ENCODE measurements around the gene TMEM17. TPM values are rescaled to one million over a fixed set of nuclear protein-coding genes. Genes with fewer than 3 reads are reported as not detected.

The TMEM17 gene, protein sequence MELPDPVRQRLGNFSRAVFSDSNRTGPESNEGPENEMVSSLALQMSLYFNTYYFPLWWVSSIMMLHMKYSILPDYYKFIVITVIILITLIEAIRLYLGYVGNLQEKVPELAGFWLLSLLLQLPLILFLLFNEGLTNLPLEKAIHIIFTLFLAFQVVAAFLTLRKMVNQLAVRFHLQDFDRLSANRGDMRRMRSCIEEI
- total RNA-seq (2016; rRNA removed; fragmentation: Illumina TruSeq; extraction: Trizol) (0.22 and 0.28 TPM in 2 replicates), polyA plus RNA-seq (2011; rRNA removed) (0.30 and 0.50 TPM in 2 replicates), polyA minus RNA-seq (2011; rRNA and poly(A)+ RNA removed; ENCODE audit: low replicate concordance) (0.21 and 0.32 TPM in 2 replicates), Bru-seq, nascent RNA (percentile 33 among the genes with signal in this experiment), BruChase-seq, experiment 1, labeled RNA remaining after a 6-hour chase (percentile 33 among the genes with signal in this experiment), BruChase-seq, experiment 2, labeled RNA remaining after a 2-hour chase (percentile 26 among the genes with signal in this experiment)
- 0.18 TPM in 1 of 2 replicates, not detected in the other for total RNA-seq (2016; cell fraction: cytosol; rRNA removed; fragmentation: Illumina TruSeq; extraction: Trizol; ENCODE audit: low read depth)
- 0.07 and 0.30 TPM in 2 replicates for total RNA-seq (2016; cell fraction: insoluble cytoplasmic fraction; rRNA removed; fragmentation: Illumina TruSeq; extraction: Trizol)
- 0.24 and 0.25 TPM in 2 replicates for total RNA-seq (2016; cell fraction: membrane; rRNA removed; fragmentation: Illumina TruSeq; extraction: Trizol)
- total RNA-seq (2016; cell fraction: nucleus; rRNA removed; fragmentation: Illumina TruSeq; extraction: Trizol) = 0.40 TPM in 1 of 2 replicates, not detected in the other
- 0.20 and 0.33 TPM in 2 replicates for polyA plus RNA-seq (2011; cell fraction: cytosol; rRNA removed)
- 0.11 and 0.16 TPM in 2 replicates for polyA plus RNA-seq (2011; cell fraction: nucleus; rRNA removed)
- polyA plus RNA-seq (2012) = 0.16 and 0.24 TPM in 2 replicates
- 0.19 and 0.25 TPM in 2 replicates for polyA plus RNA-seq (2016; cell fraction: cytosol; fragmentation: Illumina TruSeq; extraction: Trizol; ENCODE audit: low read depth)
- polyA plus RNA-seq (2016; cell fraction: insoluble cytoplasmic fraction; fragmentation: Illumina TruSeq; extraction: Trizol; ENCODE audit: low read depth) = 0.12 and 0.22 TPM in 2 replicates
- polyA plus RNA-seq (2016; cell fraction: membrane; fragmentation: Illumina TruSeq; extraction: Trizol; ENCODE audit: low read depth) = 0.35 and 0.46 TPM in 2 replicates
- polyA plus RNA-seq (2016; cell fraction: nucleus; fragmentation: Illumina TruSeq; extraction: Trizol; ENCODE audit: insufficient read depth, low read depth) = 0.25 and 0.76 TPM in 2 replicates
- polyA minus RNA-seq (2011; cell fraction: cytosol; rRNA and poly(A)+ RNA removed) = 0.35 TPM in 1 of 2 replicates, not detected in the other
- polyA minus RNA-seq (2011; cell fraction: nucleus; rRNA and poly(A)+ RNA removed) = 0.25 and 0.52 TPM in 2 replicates
- long read RNA-seq, experiment 1, partial matches to known transcripts = 0 of 1 reads
- long read RNA-seq, experiment 1, other reads (novel, unspliced or antisense) = 0 of 1 reads
- long read RNA-seq, experiment 2, partial matches to known transcripts = 1 of 1 reads
- long read RNA-seq, experiment 2, other reads (novel, unspliced or antisense) = 0 of 1 reads

DNA sequence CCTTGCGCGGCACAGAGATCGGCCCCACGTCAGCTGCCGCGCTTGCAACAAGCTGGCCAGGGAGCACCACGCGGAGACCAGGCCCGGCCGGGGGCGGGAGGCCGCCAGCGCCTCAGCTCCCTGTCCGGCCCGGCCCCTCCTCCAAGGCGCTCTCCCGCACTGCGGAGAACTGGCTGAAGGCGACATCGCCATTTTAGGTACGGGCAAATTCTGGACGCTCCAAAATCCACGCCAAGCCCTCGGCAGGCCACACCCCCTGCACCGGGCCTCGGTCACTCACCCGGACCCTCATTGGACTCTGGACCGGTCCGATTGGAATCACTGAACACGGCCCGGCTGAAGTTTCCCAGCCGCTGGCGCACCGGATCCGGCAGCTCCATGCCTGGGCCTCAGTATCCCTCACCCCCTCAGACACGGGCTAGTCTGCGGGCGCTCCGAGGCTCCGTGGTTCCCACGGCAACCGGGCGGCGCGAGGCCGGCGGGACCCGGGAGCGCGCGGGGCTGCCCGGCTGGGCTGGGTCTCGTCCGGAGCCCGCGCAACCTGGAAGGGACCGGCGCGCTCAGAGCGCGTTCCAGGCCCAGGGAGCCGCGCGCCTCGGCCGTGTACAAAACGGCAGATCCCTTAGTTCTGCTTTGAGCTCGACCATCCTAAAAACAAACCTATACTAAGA lies at the start of gene TMEM17:
Gene TMEM17 (minus strand): TSS at position 446 of the 671 bp plus-strand sequence. CDS start 66 bp downstream, at position 380.
- 90% methylated on average over 64 of the region's 68 CpGs for WGBS (ENCODE audit: low lambda C conversion rate)
- Histone ChIP-seq H2AFZ (ENCODE audit: low read length) (no peak within 1 kb of the TSS), H3K9ac (ENCODE audit: insufficient read depth, low read depth, low read length) (peak within 1 kb of the TSS; percentile 53), H3K4me1 (ENCODE audit: insufficient read depth, low read length) (peaks cover 26% of the 10 kb centered on the region), H3K9me3 (ENCODE audit: low read length) (no peaks in the 10 kb centered on the region), H3K79me2 (ENCODE audit: insufficient read depth, low read length) (no peaks in the 10 kb centered on the region), H3K27me3 (ENCODE audit: control insufficient read depth in 1 of 2, insufficient read depth in 2 of 2, low read length in 2 of 2) (no peaks in the 10 kb centered on the region), H3K27ac (ENCODE audit: extremely low read length, insufficient read depth, low read length) (peak within 1 kb of the TSS; percentile 16), H4K20me1 (ENCODE audit: insufficient read depth, low read length) (no peaks in the 10 kb centered on the region), H3K4me2 (ENCODE audit: low read depth, low read length) (peak within 1 kb of the TSS; percentile 53), H3K4me3 (replicated peaks in 1 of 3; ENCODE audit: insufficient read depth in 1 of 3, low read depth in 2 of 3, low read length in 3 of 3) (peak within 1 kb of the TSS; percentile 8 to 30 (median 28); a peak in 3 of 6 replicates), H3K36me3 (replicated peaks in 1 of 2; ENCODE audit: control insufficient read depth in 1 of 2, insufficient read depth in 2 of 2, low read length in 2 of 2) (no peaks in the 10 kb centered on the region)
- in situ Hi-C loops (cut with HindIII; ENCODE audit: extremely low pct_ligation_motif_present, low pct_unique_long_range_greater_than_20kb) (no loop called here), intact Hi-C loops (cut with micrococcal nuclease; ENCODE audit: unreplicated experiment) (no loop called here)
- no peak for FAIRE-seq
- ChIA-PET CTCF (ENCODE audit: low intra/inter-chr PET ratio, low total read pairs) (no interaction called here), POLR2A (interaction anchor here (0.9 to 1.4 kb wide), 2 partner anchors 20 to 64 kb away, joined by 4 to 5 read pairs; no protein-coding TSS in a partner anchor)
- DNase-seq (ENCODE audit: low spot score) = no peak
- BruUV-seq (replicated peaks) = no TSS peak
- ATAC-seq = peak; percentile 85
- TF ChIP-seq DPF2 (CRISPR knock-in tag; IDR thresholded peaks at IDR 0.05; ENCODE audit: borderline replicate concordance, low read depth) (no peak), RARG (CRISPR knock-in tag; IDR thresholded peaks at IDR 0.05; ENCODE audit: low read depth) (no peak), ZNF883 (CRISPR knock-in tag; IDR thresholded peaks at IDR 0.05; ENCODE audit: not compliant biosample characterization) (peak; percentile 24), ZFP62 (CRISPR knock-in tag; IDR thresholded peaks at IDR 0.05) (no peak), NCOA1 (CRISPR knock-in tag; IDR thresholded peaks at IDR 0.05) (no peak), MED13 (CRISPR knock-in tag; IDR thresholded peaks at IDR 0.05) (no peak), HMGA1 (CRISPR knock-in tag; conservative IDR thresholded peaks at IDR 0.05) (no peak), ZFX (CRISPR knock-in tag; IDR thresholded peaks at IDR 0.05; ENCODE audit: low read depth) (peak; percentile 37; the same call in 1 of the 2 replicates), CAMTA2 (CRISPR knock-in tag; IDR thresholded peaks at IDR 0.05; ENCODE audit: borderline replicate concordance) (no peak), U2AF1 (optimal IDR thresholded peaks at IDR 0.05; ENCODE audit: low read depth, low read length) (no peak), ATF7-NPFF (CRISPR knock-in tag; IDR thresholded peaks at IDR 0.05; ENCODE audit: low read depth) (peak; percentile 35; the same call in 1 of the 2 replicates)
- TF ChIP-seq, protein P1, sequence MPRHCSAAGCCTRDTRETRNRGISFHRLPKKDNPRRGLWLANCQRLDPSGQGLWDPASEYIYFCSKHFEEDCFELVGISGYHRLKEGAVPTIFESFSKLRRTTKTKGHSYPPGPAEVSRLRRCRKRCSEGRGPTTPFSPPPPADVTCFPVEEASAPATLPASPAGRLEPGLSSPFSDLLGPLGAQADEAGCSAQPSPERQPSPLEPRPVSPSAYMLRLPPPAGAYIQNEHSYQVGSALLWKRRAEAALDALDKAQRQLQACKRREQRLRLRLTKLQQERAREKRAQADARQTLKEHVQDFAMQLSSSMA (CRISPR knock-in tag; IDR thresholded peaks at IDR 0.05) = no peak
- TF ChIP-seq, protein P2, sequence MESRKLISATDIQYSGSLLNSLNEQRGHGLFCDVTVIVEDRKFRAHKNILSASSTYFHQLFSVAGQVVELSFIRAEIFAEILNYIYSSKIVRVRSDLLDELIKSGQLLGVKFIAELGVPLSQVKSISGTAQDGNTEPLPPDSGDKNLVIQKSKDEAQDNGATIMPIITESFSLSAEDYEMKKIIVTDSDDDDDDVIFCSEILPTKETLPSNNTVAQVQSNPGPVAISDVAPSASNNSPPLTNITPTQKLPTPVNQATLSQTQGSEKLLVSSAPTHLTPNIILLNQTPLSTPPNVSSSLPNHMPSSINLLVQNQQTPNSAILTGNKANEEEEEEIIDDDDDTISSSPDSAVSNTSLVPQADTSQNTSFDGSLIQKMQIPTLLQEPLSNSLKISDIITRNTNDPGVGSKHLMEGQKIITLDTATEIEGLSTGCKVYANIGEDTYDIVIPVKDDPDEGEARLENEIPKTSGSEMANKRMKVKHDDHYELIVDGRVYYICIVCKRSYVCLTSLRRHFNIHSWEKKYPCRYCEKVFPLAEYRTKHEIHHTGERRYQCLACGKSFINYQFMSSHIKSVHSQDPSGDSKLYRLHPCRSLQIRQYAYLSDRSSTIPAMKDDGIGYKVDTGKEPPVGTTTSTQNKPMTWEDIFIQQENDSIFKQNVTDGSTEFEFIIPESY (CRISPR knock-in tag; IDR thresholded peaks at IDR 0.05) = peak; percentile 81; the same call in 1 of the 2 replicates
- TF ChIP-seq, protein P3, sequence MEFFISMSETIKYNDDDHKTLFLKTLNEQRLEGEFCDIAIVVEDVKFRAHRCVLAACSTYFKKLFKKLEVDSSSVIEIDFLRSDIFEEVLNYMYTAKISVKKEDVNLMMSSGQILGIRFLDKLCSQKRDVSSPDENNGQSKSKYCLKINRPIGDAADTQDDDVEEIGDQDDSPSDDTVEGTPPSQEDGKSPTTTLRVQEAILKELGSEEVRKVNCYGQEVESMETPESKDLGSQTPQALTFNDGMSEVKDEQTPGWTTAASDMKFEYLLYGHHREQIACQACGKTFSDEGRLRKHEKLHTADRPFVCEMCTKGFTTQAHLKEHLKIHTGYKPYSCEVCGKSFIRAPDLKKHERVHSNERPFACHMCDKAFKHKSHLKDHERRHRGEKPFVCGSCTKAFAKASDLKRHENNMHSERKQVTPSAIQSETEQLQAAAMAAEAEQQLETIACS (CRISPR knock-in tag; IDR thresholded peaks at IDR 0.05) = peak; percentile 75
